NOMO-1 treated with dmso at 0.1 percent for 144 hours (cell line): ENCODE data around the gene SPACA9.

ENCODE experiments used
- DNase-seq: peaks from one replicate; lab custom pipeline; 2025; ENCODE audit not compliant: unreplicated experiment; lab: John Stamatoyannopoulos, UW

SPACA9 gene

GRCh38 chr9:132937463-132937901 is 58.8 kb downstream of the SPACA9 start:
- DNase-seq: no peak

- DNase-seq: no peak
Observed at GRCh38 chr9:132939169-132939568, 60.5 kb downstream of the SPACA9 start.
